HepG2 (cell line): ENCODE results near the gene RAB15. TPM values are rescaled to one million over a fixed set of nuclear protein-coding genes. Genes with fewer than 3 reads are reported as not detected.

Experiments
- AHR ChIP-seq: IDR thresholded peaks from 2 replicates; pipeline ENCODE4 v1.6.1; 2018; ENCODE audit warnings: missing genetic modification reagents, missing compliant biosample characterization
- ATM ChIP-seq: fragments of 450-650 bp; IDR thresholded peaks from 2 replicates; pipeline ENCODE4 v1.7.1; 2017; ENCODE audit warnings: mild to moderate bottlenecking, borderline replicate concordance
- BHLHE40 ChIP-seq: IDR thresholded peaks from 2 replicates; pipeline ENCODE4 v1.6.1; 2011; ENCODE audit warnings: low read length, improper control_type of control experiment
- ELF3 ChIP-seq: IDR thresholded peaks from 2 replicates; pipeline ENCODE4 v1.6.1; 2016; ENCODE audit warnings: missing genetic modification reagents, missing compliant biosample characterization
- ZNF263 ChIP-seq: sonication (generic); formaldehyde crosslinking; IDR thresholded peaks from 2 replicates; pipeline ENCODE4 v1.4.0; 2020; ENCODE audit warnings: missing genetic modification reagents
- ZSCAN25 ChIP-seq: sonication (generic); formaldehyde crosslinking; IDR thresholded peaks from 2 replicates; pipeline ENCODE4 v1.8.0; 2022; ENCODE audit warnings: mild to moderate bottlenecking, missing genetic modification reagents
- polyA plus RNA-seq, 8 experiments: library from polyadenylated mRNA; depleted of rRNA in 3 of 8; stranded (reverse) in 7 of 8; unstranded in 1 of 8; fragments of >200 nt; fragmentation: Illumina TruSeq in 4 of 8; extraction: Trizol in 4 of 8; gene quantifications; 2 replicates each; pipeline versions ENCODE4 v1.2.1 to v1.2.3, GENCODE V29; 2011 to 2016; ENCODE audit warnings: low read depth in 4 of 8, missing spikeins in 1 of 8, mixed read lengths in 1 of 8; ENCODE audit not compliant: insufficient read depth in 1 of 8
- total RNA-seq, 5 experiments: library from RNA; depleted of rRNA; stranded (reverse); fragments of >200 nt; fragmentation: Illumina TruSeq; extraction: Trizol; gene quantifications; 2 replicates each; pipeline ENCODE4 v1.2.3, GENCODE V29; 2016; ENCODE audit warnings: low read depth in 1 of 5
- TF ChIP-seq, protein P1 (sequence below): sonication (generic); formaldehyde crosslinking; IDR thresholded peaks from one replicate; pipeline ENCODE4 v1.5.1; 2020; ENCODE audit warnings: mild to moderate bottlenecking, missing genetic modification reagents; ENCODE audit errors: not compliant biosample characterization
- TF ChIP-seq, protein P2 (sequence below): sonication (generic); formaldehyde crosslinking; IDR thresholded peaks from 2 replicates; pipeline ENCODE4 v1.5.0; 2020; ENCODE audit warnings: missing genetic modification reagents
- TF ChIP-seq, protein P3 (sequence below), 2 experiments: sonication (generic) in 1 of 2; formaldehyde crosslinking in 1 of 2; IDR thresholded peaks; 2 replicates each; pipeline versions ENCODE4 v1.5.1 to v1.6.1; 2011 to 2020; ENCODE audit warnings: borderline replicate concordance in 1 of 2, low read depth in 1 of 2, low read length in 1 of 2, mild to moderate bottlenecking in 1 of 2, missing genetic modification reagents in 1 of 2, moderate library complexity in 1 of 2
- TF ChIP-seq, protein P4 (sequence below): sonication (generic); formaldehyde crosslinking; IDR thresholded peaks from 2 replicates; pipeline ENCODE4 v1.4.0; 2020; ENCODE audit warnings: missing genetic modification reagents

Gene RAB15
- total and polyA plus RNA-seq, 2 of the 13 experiments (the other 11 are each of a cell fraction or from before 2014, with no cell fraction given) = 7.4 to 18.5 TPM

DNA sequence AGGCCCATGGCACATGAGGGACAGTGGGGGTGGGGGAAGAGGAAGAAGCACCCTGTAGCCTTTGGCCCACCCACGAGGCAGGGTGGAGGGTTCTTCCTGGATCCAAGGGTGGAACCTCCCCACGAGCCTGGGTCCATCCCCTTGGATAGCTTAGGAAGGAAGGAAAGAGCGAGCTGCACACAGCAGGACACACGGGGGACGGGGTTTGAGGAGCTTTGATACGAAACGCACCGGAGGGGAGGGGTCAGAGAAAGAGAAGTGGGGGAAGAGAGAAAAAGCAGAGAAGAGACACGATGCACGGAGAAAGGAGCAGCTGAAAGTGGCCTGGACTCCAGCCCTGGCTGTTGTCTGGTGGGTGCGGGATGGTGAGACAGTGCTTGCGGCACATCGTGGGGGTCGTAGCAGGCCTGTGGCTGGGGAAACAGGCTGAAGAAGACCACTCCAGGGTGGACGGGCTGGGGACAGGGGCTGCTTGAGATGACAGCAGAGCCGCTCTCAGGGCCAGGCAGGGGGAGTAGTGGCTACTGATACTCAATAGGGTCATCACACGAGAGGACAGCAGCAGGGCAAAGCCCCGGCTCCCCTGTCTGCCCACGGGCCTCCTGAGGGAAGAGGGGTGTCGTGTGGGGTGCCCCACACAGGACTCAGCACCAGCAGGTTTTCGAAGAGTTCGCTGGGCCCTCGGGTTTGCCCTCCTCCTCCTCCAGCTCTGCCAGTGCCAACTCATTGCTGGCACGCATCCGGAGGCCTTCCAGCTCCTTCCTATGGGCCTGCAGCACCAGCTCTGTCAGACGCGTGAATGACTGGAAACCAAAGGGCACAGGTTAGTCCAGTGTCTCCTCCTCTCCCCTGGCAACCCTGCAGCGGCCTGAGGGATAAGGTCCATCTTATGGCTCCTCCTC lies 24.2 kb downstream of the RAB15 start (continued):
- TF ChIP-seq, protein P1, sequence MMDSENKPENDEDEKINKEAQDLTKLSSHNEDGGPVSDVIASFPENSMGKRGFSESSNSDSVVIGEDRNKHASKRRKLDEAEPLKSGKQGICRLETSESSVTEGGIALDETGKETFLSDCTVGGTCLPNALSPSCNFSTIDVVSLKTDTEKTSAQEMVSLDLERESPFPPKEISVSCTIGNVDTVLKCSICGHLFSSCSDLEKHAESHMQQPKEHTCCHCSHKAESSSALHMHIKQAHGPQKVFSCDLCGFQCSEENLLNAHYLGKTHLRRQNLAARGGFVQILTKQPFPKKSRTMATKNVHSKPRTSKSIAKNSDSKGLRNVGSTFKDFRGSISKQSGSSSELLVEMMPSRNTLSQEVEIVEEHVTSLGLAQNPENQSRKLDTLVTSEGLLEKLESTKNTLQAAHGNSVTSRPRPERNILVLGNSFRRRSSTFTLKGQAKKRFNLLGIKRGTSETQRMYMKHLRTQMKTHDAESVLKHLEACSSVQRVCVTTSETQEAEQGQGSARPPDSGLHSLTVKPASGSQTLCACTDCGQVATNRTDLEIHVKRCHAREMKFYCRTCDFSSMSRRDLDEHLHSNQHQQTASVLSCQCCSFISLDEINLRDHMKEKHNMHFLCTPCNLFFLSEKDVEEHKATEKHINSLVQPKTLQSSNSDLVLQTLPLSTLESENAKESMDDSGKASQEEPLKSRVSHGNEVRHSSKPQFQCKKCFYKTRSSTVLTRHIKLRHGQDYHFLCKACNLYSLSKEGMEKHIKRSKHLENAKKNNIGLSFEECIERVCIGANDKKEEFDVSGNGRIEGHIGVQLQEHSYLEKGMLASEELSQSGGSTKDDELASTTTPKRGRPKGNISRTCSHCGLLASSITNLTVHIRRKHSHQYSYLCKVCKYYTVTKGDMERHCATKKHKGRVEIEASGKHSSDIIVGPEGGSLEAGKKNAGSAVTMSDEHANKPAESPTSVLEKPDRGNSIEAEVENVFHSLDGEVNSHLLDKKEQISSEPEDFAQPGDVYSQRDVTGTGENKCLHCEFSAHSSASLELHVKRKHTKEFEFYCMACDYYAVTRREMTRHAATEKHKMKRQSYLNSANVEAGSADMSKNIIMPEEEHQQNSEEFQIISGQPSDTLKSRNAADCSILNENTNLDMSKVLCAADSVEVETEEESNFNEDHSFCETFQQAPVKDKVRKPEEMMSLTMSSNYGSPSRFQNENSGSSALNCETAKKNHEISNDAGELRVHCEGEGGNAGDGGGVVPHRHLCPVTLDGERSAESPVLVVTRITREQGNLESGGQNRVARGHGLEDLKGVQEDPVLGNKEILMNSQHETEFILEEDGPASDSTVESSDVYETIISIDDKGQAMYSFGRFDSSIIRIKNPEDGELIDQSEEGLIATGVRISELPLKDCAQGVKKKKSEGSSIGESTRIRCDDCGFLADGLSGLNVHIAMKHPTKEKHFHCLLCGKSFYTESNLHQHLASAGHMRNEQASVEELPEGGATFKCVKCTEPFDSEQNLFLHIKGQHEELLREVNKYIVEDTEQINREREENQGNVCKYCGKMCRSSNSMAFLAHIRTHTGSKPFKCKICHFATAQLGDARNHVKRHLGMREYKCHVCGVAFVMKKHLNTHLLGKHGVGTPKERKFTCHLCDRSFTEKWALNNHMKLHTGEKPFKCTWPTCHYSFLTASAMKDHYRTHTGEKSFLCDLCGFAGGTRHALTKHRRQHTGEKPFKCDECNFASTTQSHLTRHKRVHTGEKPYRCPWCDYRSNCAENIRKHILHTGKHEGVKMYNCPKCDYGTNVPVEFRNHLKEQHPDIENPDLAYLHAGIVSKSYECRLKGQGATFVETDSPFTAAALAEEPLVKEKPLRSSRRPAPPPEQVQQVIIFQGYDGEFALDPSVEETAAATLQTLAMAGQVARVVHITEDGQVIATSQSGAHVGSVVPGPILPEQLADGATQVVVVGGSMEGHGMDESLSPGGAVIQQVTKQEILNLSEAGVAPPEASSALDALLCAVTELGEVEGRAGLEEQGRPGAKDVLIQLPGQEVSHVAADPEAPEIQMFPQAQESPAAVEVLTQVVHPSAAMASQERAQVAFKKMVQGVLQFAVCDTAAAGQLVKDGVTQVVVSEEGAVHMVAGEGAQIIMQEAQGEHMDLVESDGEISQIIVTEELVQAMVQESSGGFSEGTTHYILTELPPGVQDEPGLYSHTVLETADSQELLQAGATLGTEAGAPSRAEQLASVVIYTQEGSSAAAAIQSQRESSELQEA = no peak
- 0 out of 2 replicates have a peak, but pooled peaks have one; percentile 5 for TF ChIP-seq BHLHE40
- no peak for TF ChIP-seq ELF3 (CRISPR knock-in tag)
- TF ChIP-seq, protein P2, sequence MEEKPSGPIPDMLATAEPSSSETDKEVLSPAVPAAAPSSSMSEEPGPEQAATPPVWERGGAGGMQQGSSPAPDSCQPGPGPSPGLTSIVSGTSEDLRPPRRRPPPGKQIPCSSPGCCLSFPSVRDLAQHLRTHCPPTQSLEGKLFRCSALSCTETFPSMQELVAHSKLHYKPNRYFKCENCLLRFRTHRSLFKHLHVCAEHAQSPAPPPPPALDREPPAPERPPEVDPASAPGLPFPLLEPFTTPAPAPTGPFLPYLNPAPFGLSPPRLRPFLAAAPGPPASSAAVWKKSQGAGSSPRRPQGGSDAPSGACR (CRISPR knock-in tag) = no peak
- TF ChIP-seq AHR (CRISPR knock-in tag) = no peak
- TF ChIP-seq, protein P3, sequence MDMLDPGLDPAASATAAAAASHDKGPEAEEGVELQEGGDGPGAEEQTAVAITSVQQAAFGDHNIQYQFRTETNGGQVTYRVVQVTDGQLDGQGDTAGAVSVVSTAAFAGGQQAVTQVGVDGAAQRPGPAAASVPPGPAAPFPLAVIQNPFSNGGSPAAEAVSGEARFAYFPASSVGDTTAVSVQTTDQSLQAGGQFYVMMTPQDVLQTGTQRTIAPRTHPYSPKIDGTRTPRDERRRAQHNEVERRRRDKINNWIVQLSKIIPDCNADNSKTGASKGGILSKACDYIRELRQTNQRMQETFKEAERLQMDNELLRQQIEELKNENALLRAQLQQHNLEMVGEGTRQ (IDR thresholded peaks at IDR 0.05; ENCODE audit: low read depth, low read length) = no peak
- TF ChIP-seq, protein P3 (CRISPR knock-in tag; IDR thresholded peaks at IDR 0.05; ENCODE audit: borderline replicate concordance) = no peak
- TF ChIP-seq ZNF263 (CRISPR knock-in tag) = peak; percentile 47
- no peak for TF ChIP-seq ATM
- TF ChIP-seq, protein P4, sequence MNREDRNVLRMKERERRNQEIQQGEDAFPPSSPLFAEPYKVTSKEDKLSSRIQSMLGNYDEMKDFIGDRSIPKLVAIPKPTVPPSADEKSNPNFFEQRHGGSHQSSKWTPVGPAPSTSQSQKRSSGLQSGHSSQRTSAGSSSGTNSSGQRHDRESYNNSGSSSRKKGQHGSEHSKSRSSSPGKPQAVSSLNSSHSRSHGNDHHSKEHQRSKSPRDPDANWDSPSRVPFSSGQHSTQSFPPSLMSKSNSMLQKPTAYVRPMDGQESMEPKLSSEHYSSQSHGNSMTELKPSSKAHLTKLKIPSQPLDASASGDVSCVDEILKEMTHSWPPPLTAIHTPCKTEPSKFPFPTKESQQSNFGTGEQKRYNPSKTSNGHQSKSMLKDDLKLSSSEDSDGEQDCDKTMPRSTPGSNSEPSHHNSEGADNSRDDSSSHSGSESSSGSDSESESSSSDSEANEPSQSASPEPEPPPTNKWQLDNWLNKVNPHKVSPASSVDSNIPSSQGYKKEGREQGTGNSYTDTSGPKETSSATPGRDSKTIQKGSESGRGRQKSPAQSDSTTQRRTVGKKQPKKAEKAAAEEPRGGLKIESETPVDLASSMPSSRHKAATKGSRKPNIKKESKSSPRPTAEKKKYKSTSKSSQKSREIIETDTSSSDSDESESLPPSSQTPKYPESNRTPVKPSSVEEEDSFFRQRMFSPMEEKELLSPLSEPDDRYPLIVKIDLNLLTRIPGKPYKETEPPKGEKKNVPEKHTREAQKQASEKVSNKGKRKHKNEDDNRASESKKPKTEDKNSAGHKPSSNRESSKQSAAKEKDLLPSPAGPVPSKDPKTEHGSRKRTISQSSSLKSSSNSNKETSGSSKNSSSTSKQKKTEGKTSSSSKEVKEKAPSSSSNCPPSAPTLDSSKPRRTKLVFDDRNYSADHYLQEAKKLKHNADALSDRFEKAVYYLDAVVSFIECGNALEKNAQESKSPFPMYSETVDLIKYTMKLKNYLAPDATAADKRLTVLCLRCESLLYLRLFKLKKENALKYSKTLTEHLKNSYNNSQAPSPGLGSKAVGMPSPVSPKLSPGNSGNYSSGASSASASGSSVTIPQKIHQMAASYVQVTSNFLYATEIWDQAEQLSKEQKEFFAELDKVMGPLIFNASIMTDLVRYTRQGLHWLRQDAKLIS (CRISPR knock-in tag) = no peak
- peak; percentile 96 for TF ChIP-seq ZSCAN25
